Tibial artery (tissue), 4 donors: ENCODE results near the gene NMRK2.

Experiments
- DNase-seq, 2 donors: peaks; one replicate each; pipeline ENCODE4 v3.0.0-alpha.2; 2019
- H3K27ac ChIP-seq, 2 donors: fragments of 200-600 bp; sonication (generic) in 1 of 2; 1 replicate in 1 of 2; 2 replicates in 1 of 2; pipeline ENCODE4 v1.5.1; 2018 to 2019; ENCODE audit warnings: mild to moderate bottlenecking in 1 of 2
- H3K27me3 ChIP-seq, 2 donors: fragments of 200-600 bp; sonication (generic) in 1 of 2; one replicate each; pipeline versions ENCODE4 v1.5.1 to v1.6.0; 2016 to 2019
- H3K36me3 ChIP-seq, 3 donors: fragments of 200-600 bp; sonication (generic) in 2 of 3; one replicate each; pipeline ENCODE4 v1.5.1; 2016 to 2019; ENCODE audit warnings: mild to moderate bottlenecking in 2 of 3
- H3K4me1 ChIP-seq, 4 donors: fragments of 200-600 bp; sonication (generic) in 2 of 4; 1 replicate in 3 of 4; 2 replicates in 1 of 4; pipeline ENCODE4 v1.5.1; 2016 to 2019
- H3K4me3 ChIP-seq, 2 donors: fragments of 200-600 bp; sonication (generic) in 1 of 2; 1 replicate in 1 of 2; 2 replicates in 1 of 2; pipeline ENCODE4 v1.5.1; 2018 to 2019; ENCODE audit warnings: mild to moderate bottlenecking in 2 of 2
- H3K9me3 ChIP-seq, 3 donors: fragments of 200-600 bp; sonication (generic) in 1 of 3; one replicate each; pipeline ENCODE4 v1.5.1; 2016 to 2019
- intact Hi-C: fragments of 100-400 bp; cut with DNase I; formaldehyde crosslinking; loops from one replicate; pipeline ENCODE4 v1.15.0; 2023; ENCODE audit warnings: low total_unique reads
- TF ChIP-seq, protein P1 (sequence below), 2 experiments: fragments of 200-600 bp in 1 of 2; fragments of 450-650 bp in 1 of 2; IDR thresholded peaks; one replicate each; pipeline ENCODE4 v1.5.1; 2017 to 2019; ENCODE audit warnings: antibody characterized with exemption in 2 of 2, mild to moderate bottlenecking in 1 of 2, moderate library complexity in 1 of 2

NMRK2 gene

GRCh38 chr19:3908266-3909054 is 24.4 kb upstream of the NMRK2 start:
- peaks cover 0 to 15% (median 14%) of the 10 kb centered on the region in 3 donors for H3K9me3 ChIP-seq
- no peak overlapping the region for H3K4me3 ChIP-seq
- intact Hi-C loops: no loop called here
- no peaks in the 10 kb centered on the region for H3K4me1 ChIP-seq
- H3K36me3 ChIP-seq: no peaks in the 10 kb centered on the region
- TF ChIP-seq, protein P1, sequence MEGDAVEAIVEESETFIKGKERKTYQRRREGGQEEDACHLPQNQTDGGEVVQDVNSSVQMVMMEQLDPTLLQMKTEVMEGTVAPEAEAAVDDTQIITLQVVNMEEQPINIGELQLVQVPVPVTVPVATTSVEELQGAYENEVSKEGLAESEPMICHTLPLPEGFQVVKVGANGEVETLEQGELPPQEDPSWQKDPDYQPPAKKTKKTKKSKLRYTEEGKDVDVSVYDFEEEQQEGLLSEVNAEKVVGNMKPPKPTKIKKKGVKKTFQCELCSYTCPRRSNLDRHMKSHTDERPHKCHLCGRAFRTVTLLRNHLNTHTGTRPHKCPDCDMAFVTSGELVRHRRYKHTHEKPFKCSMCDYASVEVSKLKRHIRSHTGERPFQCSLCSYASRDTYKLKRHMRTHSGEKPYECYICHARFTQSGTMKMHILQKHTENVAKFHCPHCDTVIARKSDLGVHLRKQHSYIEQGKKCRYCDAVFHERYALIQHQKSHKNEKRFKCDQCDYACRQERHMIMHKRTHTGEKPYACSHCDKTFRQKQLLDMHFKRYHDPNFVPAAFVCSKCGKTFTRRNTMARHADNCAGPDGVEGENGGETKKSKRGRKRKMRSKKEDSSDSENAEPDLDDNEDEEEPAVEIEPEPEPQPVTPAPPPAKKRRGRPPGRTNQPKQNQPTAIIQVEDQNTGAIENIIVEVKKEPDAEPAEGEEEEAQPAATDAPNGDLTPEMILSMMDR (IDR thresholded peaks at IDR 0.05): no peak
- H3K27ac ChIP-seq: no peak overlapping the region
- peaks cover 0 to 13% of the 10 kb centered on the region in 2 donors for H3K27me3 ChIP-seq
- DNase-seq: no peak

- peaks cover 0 to 13% of the 10 kb centered on the region in 2 donors for H3K27me3 ChIP-seq
- H3K4me3 ChIP-seq: no peak overlapping the region
- no peak overlapping the region for H3K27ac ChIP-seq
- TF ChIP-seq, protein P1 (IDR thresholded peaks at IDR 0.05): no peak
- peaks cover 0 to 15% (median 14%) of the 10 kb centered on the region in 3 donors for H3K9me3 ChIP-seq
- intact Hi-C loops: no loop called here
- no peaks in the 10 kb centered on the region for H3K36me3 ChIP-seq
- no peaks in the 10 kb centered on the region for H3K4me1 ChIP-seq
- no peak for DNase-seq
These were observed 22.8 kb upstream of the NMRK2 start for GRCh38 chr19:3910105-3910504.

- TF ChIP-seq, protein P1 (IDR thresholded peaks at IDR 0.05): no peak
- Histone ChIP-seq H3K27ac (no peak overlapping the region), H3K36me3 (no peaks in the 10 kb centered on the region), H3K27me3 (no peaks in the 10 kb centered on the region), H3K4me3 (no peak overlapping the region), H3K9me3 (peaks cover 0 to 15% (median 14%) of the 10 kb centered on the region in 3 donors), H3K4me1 (no peaks in the 10 kb centered on the region)
- intact Hi-C loops: no loop called here
- DNase-seq: no peak
These were observed 18.7 kb upstream of the NMRK2 start for GRCh38 chr19:3914199-3914598.

- DNase-seq: no peak
- Histone ChIP-seq H3K36me3 (no peaks in the 10 kb centered on the region), H3K27ac (no peak overlapping the region), H3K27me3 (no peaks in the 10 kb centered on the region), H3K4me3 (no peak overlapping the region), H3K4me1 (no peaks in the 10 kb centered on the region), H3K9me3 (peaks cover 0 to 4% (median 0%) of the 10 kb centered on the region in 3 donors)
- TF ChIP-seq, protein P1 (IDR thresholded peaks at IDR 0.05): no peak
- intact Hi-C loops: no loop called here
These were observed 16.8 kb upstream of the NMRK2 start for GRCh38 chr19:3916033-3916432.

DNA sequence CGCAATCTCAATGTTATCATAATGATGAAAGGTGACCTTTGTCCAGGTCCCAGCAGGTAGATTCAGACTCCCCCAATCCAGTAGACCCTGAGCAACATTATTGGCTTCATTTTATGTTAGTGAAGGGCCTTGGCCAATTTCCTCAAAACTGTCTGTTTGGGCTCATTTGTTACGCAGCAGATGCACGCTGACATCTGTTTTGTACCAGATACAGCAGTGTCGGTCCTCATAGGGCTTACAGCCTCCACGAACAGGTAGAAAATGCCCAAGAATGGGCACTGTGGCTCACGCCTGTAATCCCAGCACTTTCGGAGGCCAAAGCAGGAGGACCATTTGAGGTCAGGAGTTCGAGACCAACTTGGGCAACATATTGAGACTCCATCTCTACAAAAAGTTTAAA is 13.1 kb upstream of the NMRK2 start:
- Histone ChIP-seq H3K4me1 (no peaks in the 10 kb centered on the region), H3K4me3 (no peak overlapping the region), H3K27me3 (no peaks in the 10 kb centered on the region), H3K9me3 (peaks cover 0 to 13% (median 12%) of the 10 kb centered on the region in 3 donors), H3K36me3 (no peaks in the 10 kb centered on the region), H3K27ac (no peak overlapping the region)
- TF ChIP-seq, protein P1 (IDR thresholded peaks at IDR 0.05): no peak
- intact Hi-C loops: no loop called here
- DNase-seq: no peak
